ENCODE results near the gene SCYGR1.

The SCYGR1 gene

DNA sequence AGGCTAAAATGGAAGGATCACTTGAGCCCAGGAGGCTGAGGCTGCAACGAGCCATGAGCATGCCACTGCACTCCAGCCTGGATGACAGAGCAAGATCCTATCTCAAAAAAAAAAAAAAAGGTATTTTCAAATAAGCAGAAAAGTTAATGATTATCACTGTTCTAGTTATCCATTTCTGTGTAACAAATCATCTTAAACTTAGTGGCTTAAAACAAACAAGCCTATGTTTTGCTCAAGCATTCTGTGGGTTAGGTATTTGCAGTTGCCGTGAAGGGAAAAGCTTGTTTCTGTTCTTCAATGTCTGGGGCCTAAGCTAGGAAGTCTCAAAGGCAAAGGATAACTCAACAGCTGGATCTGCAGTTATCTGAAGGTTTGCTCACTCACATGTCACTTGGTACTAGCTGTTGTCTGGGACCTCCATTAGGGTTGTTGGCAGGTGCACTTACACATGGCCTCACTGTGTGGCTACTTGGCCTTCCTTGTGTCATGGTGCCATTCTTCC is 48.6 kb downstream of the SCYGR1 start:
- no peak overlapping the region for H2AFZ ChIP-seq (ENCODE audit: low read length)
- no peaks in the 10 kb centered on the region for H3K9me2 ChIP-seq (replicated peaks; ENCODE audit: low read depth, low read length)
- TF ChIP-seq, protein P1, sequence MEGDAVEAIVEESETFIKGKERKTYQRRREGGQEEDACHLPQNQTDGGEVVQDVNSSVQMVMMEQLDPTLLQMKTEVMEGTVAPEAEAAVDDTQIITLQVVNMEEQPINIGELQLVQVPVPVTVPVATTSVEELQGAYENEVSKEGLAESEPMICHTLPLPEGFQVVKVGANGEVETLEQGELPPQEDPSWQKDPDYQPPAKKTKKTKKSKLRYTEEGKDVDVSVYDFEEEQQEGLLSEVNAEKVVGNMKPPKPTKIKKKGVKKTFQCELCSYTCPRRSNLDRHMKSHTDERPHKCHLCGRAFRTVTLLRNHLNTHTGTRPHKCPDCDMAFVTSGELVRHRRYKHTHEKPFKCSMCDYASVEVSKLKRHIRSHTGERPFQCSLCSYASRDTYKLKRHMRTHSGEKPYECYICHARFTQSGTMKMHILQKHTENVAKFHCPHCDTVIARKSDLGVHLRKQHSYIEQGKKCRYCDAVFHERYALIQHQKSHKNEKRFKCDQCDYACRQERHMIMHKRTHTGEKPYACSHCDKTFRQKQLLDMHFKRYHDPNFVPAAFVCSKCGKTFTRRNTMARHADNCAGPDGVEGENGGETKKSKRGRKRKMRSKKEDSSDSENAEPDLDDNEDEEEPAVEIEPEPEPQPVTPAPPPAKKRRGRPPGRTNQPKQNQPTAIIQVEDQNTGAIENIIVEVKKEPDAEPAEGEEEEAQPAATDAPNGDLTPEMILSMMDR (conservative IDR thresholded peaks at IDR 0.05; ENCODE audit: low read length): no peak
- no peak for TF ChIP-seq EZH2phosphoT487 (IDR thresholded peaks at IDR 0.05; ENCODE audit: borderline replicate concordance)
- no peak overlapping the region for H3K9ac ChIP-seq (ENCODE audit: low read depth, low read length, poor library complexity, severe bottlenecking)
- H3K36me3 ChIP-seq (ENCODE audit: insufficient read depth, low read length): peaks cover 25% of the 10 kb centered on the region; the same call in 1 of the 2 replicates
- H3K27me3 ChIP-seq (ENCODE audit: insufficient read depth, low read length, poor library complexity, severe bottlenecking): no peaks in the 10 kb centered on the region
- no peaks in the 10 kb centered on the region for H3F3A ChIP-seq (ENCODE audit: low read depth)
- no peaks in the 10 kb centered on the region for H3K9me3 ChIP-seq (ENCODE audit: insufficient read depth, low read depth, low read length)
- no peak overlapping the region for H3K4me3 ChIP-seq (ENCODE audit: low read length, poor library complexity, severe bottlenecking)
- H4K20me1 ChIP-seq (ENCODE audit: insufficient read depth, low read length, poor library complexity, severe bottlenecking): no peaks in the 10 kb centered on the region
- peaks cover 4% of the 10 kb centered on the region for H3K4me1 ChIP-seq (ENCODE audit: insufficient read depth, low read length, poor library complexity, severe bottlenecking)
- no peak overlapping the region for H3K4me2 ChIP-seq (ENCODE audit: low read depth, low read length, poor library complexity, severe bottlenecking)
- peaks cover 5% of the 10 kb centered on the region; the same call in 1 of the 2 replicates for H3K79me2 ChIP-seq (ENCODE audit: insufficient read depth, low read length)

All from Loucy (cell line).